ENCODE data around the gene PDE6D. TPM values are rescaled to one million over a fixed set of nuclear protein-coding genes. Genes with fewer than 3 reads are reported as not detected.

The PDE6D gene
- total and polyA plus RNA-seq, 2 experiments from 2014 or later: 35.2 to 55.6 TPM

GRCh38 chr2:231727621-231728020, 53.5 kb downstream of the PDE6D start (continued):
- TF ChIP-seq ZNF462 (CRISPR knock-in tag; IDR thresholded peaks at IDR 0.05): no peak
- TF ChIP-seq STAT1 (IDR thresholded peaks at IDR 0.05; ENCODE audit: unreplicated experiment): no peak
- no peak for TF ChIP-seq REST (IDR thresholded peaks at IDR 0.05; ENCODE audit: unreplicated experiment)
- TF ChIP-seq EZH2 (IDR thresholded peaks at IDR 0.05; ENCODE audit: low read depth, unreplicated experiment): no peak
- no peak for TF ChIP-seq JUNB (IDR thresholded peaks at IDR 0.05; ENCODE audit: unreplicated experiment)
- TF ChIP-seq EZH2phosphoT487 (IDR thresholded peaks at IDR 0.05; ENCODE audit: unreplicated experiment): no peak
- TF ChIP-seq CTCF (conservative IDR thresholded peaks at IDR 0.05; ENCODE audit: low read depth in 2 of 2): no peak

All from GM23338 (cell line).